Urothelium cell line (cell line): ENCODE data around the gene VPS50.

Source experiments
- DNase-seq: peaks from one replicate; pipeline ENCODE4 v3.0.0; 2011; ENCODE audit warnings: low spot score, mixed read lengths
- FAIRE-seq: peaks from 2 replicates; lab custom pipeline; 2011; peaks lifted over from hg19 to GRCh38; lab: Jason Lieb, UNC

VPS50 gene

DNA sequence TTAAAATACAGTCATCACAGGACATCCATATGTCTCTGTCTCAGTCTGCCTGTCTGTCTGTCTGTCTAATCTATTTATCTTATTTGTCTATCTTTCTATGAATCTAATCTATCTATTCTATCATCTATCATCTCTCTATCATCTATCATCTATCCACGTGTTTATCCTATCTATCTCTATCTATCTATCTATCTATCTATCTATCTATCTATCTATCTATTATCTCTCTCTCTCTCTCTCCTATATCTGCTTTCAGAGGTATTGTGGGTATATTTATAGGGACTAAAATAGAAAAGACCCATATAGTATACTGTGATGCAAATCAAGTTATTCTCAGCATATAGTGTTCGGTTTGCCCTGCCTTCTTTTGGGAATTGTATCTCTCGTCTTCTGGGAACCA lies 167.5 kb downstream of the VPS50 start:
- FAIRE-seq (no peak), DNase-seq (no peak)

DNA sequence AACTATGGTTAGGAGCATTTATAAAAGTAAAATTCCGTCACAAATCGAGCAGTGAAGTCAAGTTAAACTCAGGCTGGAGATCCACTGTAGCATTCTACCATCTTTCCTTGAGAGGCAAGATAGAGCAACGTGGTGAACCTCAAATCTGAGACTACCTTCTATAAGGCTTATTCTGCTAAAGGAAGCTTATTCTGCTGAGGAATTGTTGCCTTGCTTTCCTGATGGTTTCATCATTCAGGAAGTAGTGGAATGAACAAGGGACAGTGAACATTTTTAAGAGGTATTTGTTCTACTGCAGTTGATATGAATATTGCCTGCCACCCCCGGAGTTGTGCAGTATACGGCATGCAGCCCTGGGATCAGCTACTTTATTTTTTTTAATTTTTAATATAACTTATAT lies 170.8 kb downstream of the VPS50 start:
- DNase-seq (no peak), FAIRE-seq (no peak)

DNA sequence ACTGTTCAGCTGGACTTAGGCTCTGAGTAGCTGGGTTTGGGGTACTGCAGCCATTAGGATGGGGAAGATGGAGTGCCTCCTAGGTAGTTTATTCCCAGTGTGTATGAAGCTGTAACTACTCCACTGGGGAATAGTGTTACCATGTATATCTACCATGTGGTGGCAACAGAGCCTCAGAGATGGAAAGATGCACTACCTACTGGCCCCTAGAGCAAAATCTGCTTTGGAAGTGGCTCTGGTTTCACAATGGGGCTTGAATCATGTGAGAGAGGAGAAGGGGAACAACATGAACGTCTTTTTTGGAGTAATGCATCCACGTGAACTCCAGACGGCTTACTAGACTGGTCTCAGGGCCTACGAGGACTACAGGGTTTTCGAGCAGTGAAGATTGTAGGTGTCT lies 175.1 kb downstream of the VPS50 start:
- DNase-seq (no peak), FAIRE-seq (no peak)

DNA sequence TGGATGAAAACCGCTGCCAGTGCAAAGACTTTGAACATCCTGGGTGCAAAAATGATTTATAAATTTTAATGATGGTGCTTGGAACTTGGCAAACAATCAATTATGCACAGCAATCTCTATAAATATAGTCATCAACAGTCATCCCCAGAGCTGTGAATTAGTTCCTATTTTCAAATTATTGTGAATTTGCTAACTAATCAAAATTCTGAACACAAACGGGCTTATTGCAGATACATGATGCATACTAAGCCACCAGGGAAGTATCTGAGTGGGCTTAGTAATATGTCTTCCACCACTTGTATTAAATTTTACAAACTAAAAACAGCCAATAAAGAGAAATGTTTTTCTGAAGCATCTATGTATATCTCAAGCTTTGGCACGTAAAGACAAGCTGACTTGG lies 177.2 kb downstream of the VPS50 start:
- no peak for DNase-seq
- no peak for FAIRE-seq
